Panc1 (cell line): ENCODE data around the gene BRCA1. TPM values are rescaled to one million over a fixed set of nuclear protein-coding genes. Genes with fewer than 3 reads are reported as not detected.

ENCODE experiments used
- ATAC-seq: fragments of 200-7000 bp; cut with Tn5 transposase; 2 replicates; pipeline ENCODE4 v1.9.1; 2020; ENCODE audit warnings: mild to moderate bottlenecking, moderate library complexity
- BruUV-seq: library from RNA; stranded (reverse); fragments of 400-500 nt; replicated peaks from 2 replicates; lab custom pipeline; 2021; lab: Mats Ljungman, UMichigan
- CTCF ChIA-PET: fragments of 300-600 bp; sonication (Branson Sonifier 250); formaldehyde crosslinking; loops from one replicate; lab custom pipeline; 2022; ENCODE audit warnings: antibody characterized with exemption; lab: Charles Lee
- POLR2A ChIA-PET: fragments of 300-600 bp; sonication (Branson Sonifier 250); formaldehyde crosslinking; loops from one replicate; lab custom pipeline; 2022; ENCODE audit warnings: antibody characterized with exemption; lab: Charles Lee
- DNase-seq: peaks from one replicate; pipeline ENCODE4 v3.0.0-alpha.2; 2010; ENCODE audit warnings: low read depth, low spot score
- H3K27ac ChIP-seq: 2 replicates; pipeline ENCODE4 v1.5.1; 2011; ENCODE audit warnings: mild to moderate bottlenecking, low read length, inconsistent platforms
- H3K27me3 ChIP-seq: fragments of 200-500 bp; sonication (Bioruptor generic); 2 replicates; pipeline ENCODE4 v1.6.0; 2014; ENCODE audit warnings: low read length, inconsistent platforms; ENCODE audit not compliant: control insufficient read depth, insufficient read depth
- H3K36me3 ChIP-seq: fragments of 200-500 bp; sonication (Bioruptor generic); 2 replicates; pipeline ENCODE4 v1.5.1; 2014; ENCODE audit warnings: inconsistent platforms, mild to moderate bottlenecking, low read length, moderate library complexity; ENCODE audit not compliant: control insufficient read depth, insufficient read depth
- H3K4me1 ChIP-seq: 2 replicates; pipeline ENCODE4 v1.5.1; 2011; ENCODE audit warnings: inconsistent platforms, mild to moderate bottlenecking, low read length, moderate library complexity; ENCODE audit not compliant: control insufficient read depth, insufficient read depth
- H3K4me3 ChIP-seq, 2 experiments: 2 replicates each; pipeline ENCODE4 v1.5.1; 2011 to 2012; ENCODE audit warnings: low read depth in 2 of 2, low read length in 2 of 2, mild to moderate bottlenecking in 2 of 2, inconsistent platforms in 1 of 2, moderate library complexity in 1 of 2
- H3K9me3 ChIP-seq: fragments of 200-500 bp; sonication (Bioruptor generic); 2 replicates; pipeline ENCODE4 v1.5.1; 2014; ENCODE audit warnings: low read depth, mild to moderate bottlenecking, inconsistent platforms, low read length, moderate library complexity; ENCODE audit not compliant: control insufficient read depth, insufficient read depth
- CTCF ChIP-seq: fragments of 450-650 bp; IDR thresholded peaks from 2 replicates; pipeline ENCODE4 v1.5.1; 2017; ENCODE audit warnings: mild to moderate bottlenecking
- POLR2AphosphoS5 ChIP-seq: IDR thresholded peaks from 2 replicates; pipeline ENCODE4 v1.6.1; 2012; ENCODE audit warnings: mild to moderate bottlenecking, low read depth, low read length, moderate library complexity
- SIN3A ChIP-seq: IDR thresholded peaks from 2 replicates; pipeline ENCODE4 v1.6.1; 2012; ENCODE audit warnings: low read depth, mild to moderate bottlenecking, low read length, moderate library complexity, borderline replicate concordance; ENCODE audit not compliant: insufficient read depth
- TCF7L2 ChIP-seq: IDR thresholded peaks from 2 replicates; pipeline ENCODE4 v1.6.1; 2011; ENCODE audit warnings: mild to moderate bottlenecking, low read depth, low read length, inconsistent platforms
- in situ Hi-C: cut with HindIII; loops from 2 replicates; pipeline ENCODE4 v1.10.0; 2016; ENCODE audit warnings: low sequenced_read_pairs, low pct_unique_long_range_greater_than_20kb
- intact Hi-C: fragments of 100-400 bp; cut with micrococcal nuclease; formaldehyde crosslinking; loops from one replicate; pipeline ENCODE4 v1.10.0; 2022; ENCODE audit not compliant: unreplicated experiment
- total RNA-seq: library from RNA; stranded (reverse); gene quantifications from one replicate; pipeline ENCODE4 v1.2.1, GENCODE V29; 2021; ENCODE audit not compliant: unreplicated experiment
- TF ChIP-seq, protein P1 (sequence below), 2 experiments: IDR thresholded peaks; 2 replicates each; pipeline ENCODE4 v1.6.1; 2011 to 2012; ENCODE audit warnings: low read depth in 2 of 2, control low read depth in 1 of 2, low read length in 1 of 2, mild to moderate bottlenecking in 1 of 2, moderate library complexity in 1 of 2; ENCODE audit not compliant: insufficient read depth in 1 of 2

BRCA1 gene
- total RNA-seq, 1 experiment from 2014 or later: 29.9 TPM

DNA sequence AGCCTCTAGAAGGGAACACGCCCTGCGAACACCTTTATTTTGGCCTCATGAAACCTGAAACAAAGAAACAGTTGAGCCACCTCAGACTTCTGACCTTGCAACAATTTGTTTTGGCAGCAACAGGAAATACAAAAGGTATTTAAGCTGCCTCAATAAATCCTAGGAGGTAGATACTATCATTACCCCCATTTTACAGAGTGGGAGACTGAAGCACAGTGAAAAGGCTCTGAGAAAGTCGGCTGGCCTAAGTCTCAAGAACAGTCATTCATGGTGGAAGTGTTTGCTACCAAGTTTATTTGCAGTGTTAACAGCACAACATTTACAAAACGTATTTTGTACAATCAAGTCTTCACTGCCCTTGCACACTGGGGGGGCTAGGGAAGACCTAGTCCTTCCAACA lies 81.1 kb downstream of the BRCA1 start:
- ChIA-PET CTCF (no interaction called here), POLR2A (interaction anchor here (0.6 kb wide), 1 partner anchor 215 kb away, joined by 3 read pairs; no protein-coding TSS in a partner anchor)
- Histone ChIP-seq H3K36me3 (no peaks in the 10 kb centered on the region), H3K4me1 (no peaks in the 10 kb centered on the region), H3K27me3 (no peaks in the 10 kb centered on the region), H3K9me3 (no peaks in the 10 kb centered on the region), H3K27ac (no peak overlapping the region), H3K4me3 (no peak overlapping the region)
- ATAC-seq: no peak
- no peak for DNase-seq
- TF ChIP-seq SIN3A (no peak), TCF7L2 (no peak), POLR2AphosphoS5 (no peak), CTCF (no peak)
- TF ChIP-seq, protein P1, sequence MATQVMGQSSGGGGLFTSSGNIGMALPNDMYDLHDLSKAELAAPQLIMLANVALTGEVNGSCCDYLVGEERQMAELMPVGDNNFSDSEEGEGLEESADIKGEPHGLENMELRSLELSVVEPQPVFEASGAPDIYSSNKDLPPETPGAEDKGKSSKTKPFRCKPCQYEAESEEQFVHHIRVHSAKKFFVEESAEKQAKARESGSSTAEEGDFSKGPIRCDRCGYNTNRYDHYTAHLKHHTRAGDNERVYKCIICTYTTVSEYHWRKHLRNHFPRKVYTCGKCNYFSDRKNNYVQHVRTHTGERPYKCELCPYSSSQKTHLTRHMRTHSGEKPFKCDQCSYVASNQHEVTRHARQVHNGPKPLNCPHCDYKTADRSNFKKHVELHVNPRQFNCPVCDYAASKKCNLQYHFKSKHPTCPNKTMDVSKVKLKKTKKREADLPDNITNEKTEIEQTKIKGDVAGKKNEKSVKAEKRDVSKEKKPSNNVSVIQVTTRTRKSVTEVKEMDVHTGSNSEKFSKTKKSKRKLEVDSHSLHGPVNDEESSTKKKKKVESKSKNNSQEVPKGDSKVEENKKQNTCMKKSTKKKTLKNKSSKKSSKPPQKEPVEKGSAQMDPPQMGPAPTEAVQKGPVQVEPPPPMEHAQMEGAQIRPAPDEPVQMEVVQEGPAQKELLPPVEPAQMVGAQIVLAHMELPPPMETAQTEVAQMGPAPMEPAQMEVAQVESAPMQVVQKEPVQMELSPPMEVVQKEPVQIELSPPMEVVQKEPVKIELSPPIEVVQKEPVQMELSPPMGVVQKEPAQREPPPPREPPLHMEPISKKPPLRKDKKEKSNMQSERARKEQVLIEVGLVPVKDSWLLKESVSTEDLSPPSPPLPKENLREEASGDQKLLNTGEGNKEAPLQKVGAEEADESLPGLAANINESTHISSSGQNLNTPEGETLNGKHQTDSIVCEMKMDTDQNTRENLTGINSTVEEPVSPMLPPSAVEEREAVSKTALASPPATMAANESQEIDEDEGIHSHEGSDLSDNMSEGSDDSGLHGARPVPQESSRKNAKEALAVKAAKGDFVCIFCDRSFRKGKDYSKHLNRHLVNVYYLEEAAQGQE (IDR thresholded peaks at IDR 0.05; ENCODE audit: insufficient read depth in 1 of 2, low read depth in 2 of 2, low read length in 1 of 2): no peak
- BruUV-seq: no TSS peak
- in situ Hi-C loops: no loop called here
- intact Hi-C loops: no loop called here

DNA sequence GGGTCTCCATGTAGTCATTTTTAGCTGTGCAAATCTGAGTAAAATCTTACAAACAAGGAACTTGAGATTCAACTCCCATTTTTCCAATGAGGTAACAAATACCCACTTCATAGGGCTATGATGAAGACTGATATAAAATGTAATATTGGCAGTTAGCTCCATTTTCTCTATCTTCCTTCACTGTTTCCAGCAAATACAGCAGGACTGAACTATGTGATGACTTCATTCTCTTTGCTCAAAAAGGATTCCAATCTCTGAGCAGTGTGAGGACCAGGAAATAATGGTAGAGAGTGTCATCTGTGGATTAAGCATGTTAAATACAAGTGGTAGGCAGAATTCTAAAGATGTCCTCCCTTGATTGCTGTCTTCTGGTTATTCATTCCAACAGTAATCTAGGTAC lies 81.9 kb downstream of the BRCA1 start:
- no peak for TF ChIP-seq TCF7L2
- no peak for TF ChIP-seq SIN3A
- no peak for TF ChIP-seq POLR2AphosphoS5
- TF ChIP-seq, protein P1 (IDR thresholded peaks at IDR 0.05; ENCODE audit: insufficient read depth in 1 of 2, low read depth in 2 of 2, low read length in 1 of 2): no peak
- no peak for TF ChIP-seq CTCF
- no peaks in the 10 kb centered on the region for H3K27me3 ChIP-seq
- ATAC-seq (no peak), DNase-seq (no peak)
- no peak overlapping the region for H3K4me3 ChIP-seq
- no peaks in the 10 kb centered on the region for H3K9me3 ChIP-seq
- POLR2A ChIA-PET: no interaction called here
- no TSS peak for BruUV-seq
- CTCF ChIA-PET: no interaction called here
- no peak overlapping the region for H3K27ac ChIP-seq
- in situ Hi-C loops: no loop called here
- no peaks in the 10 kb centered on the region for H3K4me1 ChIP-seq
- no peaks in the 10 kb centered on the region for H3K36me3 ChIP-seq
- intact Hi-C loops: no loop called here
